Calu3 (cell line): ENCODE data around the gene SLC4A7. TPM values are rescaled to one million over a fixed set of nuclear protein-coding genes. Genes with fewer than 3 reads are reported as not detected.

Experiments used
- BruUV-seq: library from RNA; stranded (reverse); fragments of 400-500 nt; replicated peaks from 2 replicates; lab custom pipeline; 2021; lab: Mats Ljungman, UMichigan
- CTCF ChIA-PET: fragments of 300-600 bp; sonication (Branson Sonifier 250); formaldehyde crosslinking; loops from one replicate; lab custom pipeline; 2022; ENCODE audit warnings: antibody characterized with exemption; lab: Charles Lee
- DNase-seq: peaks from one replicate; pipeline ENCODE4 v3.0.0; 2022
- H3K27ac Mint-ChIP-seq: one replicate; pipeline ENCODE4 v1.8.0; 2022; ENCODE audit warnings: mixed read lengths; ENCODE audit not compliant: unreplicated experiment
- H3K27me3 Mint-ChIP-seq: one replicate; pipeline ENCODE4 v1.8.0; 2022; ENCODE audit warnings: mixed read lengths; ENCODE audit not compliant: unreplicated experiment
- H3K36me3 Mint-ChIP-seq: one replicate; pipeline ENCODE4 v1.8.0; 2022; ENCODE audit warnings: mild to moderate bottlenecking, moderate library complexity, mixed read lengths; ENCODE audit not compliant: insufficient read depth, unreplicated experiment
- H3K4me1 Mint-ChIP-seq: one replicate; pipeline ENCODE4 v1.8.0; 2022; ENCODE audit warnings: mild to moderate bottlenecking, low read depth, mixed read lengths; ENCODE audit not compliant: unreplicated experiment
- H3K4me3 Mint-ChIP-seq: one replicate; pipeline ENCODE4 v1.8.0; 2022; ENCODE audit warnings: mild to moderate bottlenecking, low read depth, moderate library complexity, mixed read lengths; ENCODE audit not compliant: unreplicated experiment
- H3K9me3 Mint-ChIP-seq: one replicate; pipeline ENCODE4 v1.8.0; 2022; ENCODE audit warnings: low read depth, mixed read lengths; ENCODE audit not compliant: unreplicated experiment
- CTCF ChIP-seq: fragments of 200-600 bp; IDR thresholded peaks from one replicate; pipeline ENCODE4 v1.8.0; 2022; ENCODE audit warnings: antibody characterized with exemption; ENCODE audit not compliant: unreplicated experiment
- intact Hi-C: fragments of 100-400 bp; cut with micrococcal nuclease; formaldehyde crosslinking; loops from one replicate; pipeline ENCODE4 v1.10.0; 2022; ENCODE audit not compliant: unreplicated experiment
- total RNA-seq: library from RNA; stranded (reverse); gene quantifications from 2 replicates; pipeline ENCODE4 v1.2.3, GENCODE V29; 2022

Gene SLC4A7
- total RNA-seq, 1 experiment from 2014 or later = 61.6 TPM

- Mint-ChIP-seq H3K27me3 (no peaks in the 10 kb centered on the region), H3K4me3 (no peak overlapping the region), H3K36me3 (peaks cover 13% of the 10 kb centered on the region), H3K27ac (no peak overlapping the region), H3K4me1 (peaks cover 18% of the 10 kb centered on the region), H3K9me3 (no peaks in the 10 kb centered on the region)
- no peak for TF ChIP-seq CTCF
- no peak for DNase-seq
- intact Hi-C loops = no loop called here
- CTCF ChIA-PET = interaction anchor here (0.7 kb wide), 1 partner anchor 1568 kb away, joined by 3 read pairs; no protein-coding TSS in a partner anchor
- no TSS peak for BruUV-seq
Measured at GRCh38 chr3:27366062-27366591, 118.1 kb downstream of the SLC4A7 start.

- intact Hi-C loops = no loop called here
- no peaks in the 10 kb centered on the region for H3K27me3 Mint-ChIP-seq
- BruUV-seq = no TSS peak
- no peaks in the 10 kb centered on the region for H3K36me3 Mint-ChIP-seq
- no peak for TF ChIP-seq CTCF
- peak; percentile 66 for DNase-seq
- H3K4me3 Mint-ChIP-seq = peak overlapping the region; percentile 35
- H3K4me1 Mint-ChIP-seq = peaks cover 24% of the 10 kb centered on the region
- CTCF ChIA-PET = interaction anchor here (0.5 to 0.9 kb wide), 3 partner anchors 14 to 323 kb away, joined by 3 to 6 read pairs (median 4); no protein-coding TSS in a partner anchor
- peak overlapping the region; percentile 91 for H3K27ac Mint-ChIP-seq
- peaks cover 3% of the 10 kb centered on the region for H3K9me3 Mint-ChIP-seq
Measured at GRCh38 chr3:27360113-27361078, 123.8 kb downstream of the SLC4A7 start.

GRCh38 chr3:27358372-27358771 lies 125.8 kb downstream of the SLC4A7 start:
- Mint-ChIP-seq H3K36me3 (no peaks in the 10 kb centered on the region), H3K27me3 (no peaks in the 10 kb centered on the region), H3K4me3 (no peak overlapping the region), H3K4me1 (peaks cover 24% of the 10 kb centered on the region), H3K27ac (no peak overlapping the region), H3K9me3 (peaks cover 3% of the 10 kb centered on the region)
- CTCF ChIA-PET = interaction anchor here (0.9 to 1.0 kb wide), 2 partner anchors 12 to 323 kb away, joined by 4 to 7 read pairs; no protein-coding TSS in a partner anchor
- TF ChIP-seq CTCF = no peak
- DNase-seq = no peak
- BruUV-seq = no TSS peak
- intact Hi-C loops = loop anchor here (5.0 kb wide), 1 partner anchor 109 kb away; no protein-coding TSS in a partner anchor

- CTCF ChIA-PET = interaction anchor here (0.9 to 1.0 kb wide), 2 partner anchors 11 to 324 kb away, joined by 4 to 7 read pairs; no protein-coding TSS in a partner anchor
- TF ChIP-seq CTCF = no peak
- no TSS peak for BruUV-seq
- Mint-ChIP-seq H3K27ac (no peak overlapping the region), H3K4me3 (no peak overlapping the region), H3K9me3 (peaks cover 3% of the 10 kb centered on the region), H3K27me3 (no peaks in the 10 kb centered on the region), H3K36me3 (no peaks in the 10 kb centered on the region), H3K4me1 (peaks cover 24% of the 10 kb centered on the region)
- DNase-seq = peak; percentile 69
- intact Hi-C loops = loop anchor here (1.0 to 5.0 kb wide), 2 partner anchors 45 to 110 kb away; no protein-coding TSS in a partner anchor
Measured at GRCh38 chr3:27357665-27358258, 126.4 kb downstream of the SLC4A7 start.
